A549 treated with CORT108297 at 1 μM for 4 hours (cell line): ENCODE measurements around the gene GFOD2. TPM values are rescaled to one million over a fixed set of nuclear protein-coding genes. Genes with fewer than 3 reads are reported as not detected.

ENCODE experiments used
- total RNA-seq: library from RNA; stranded (reverse); fragments of 200-300 nt; extraction: Qiagen RNA extraction; gene quantifications from 5 replicates; pipeline ENCODE4 v1.2.3, GENCODE V29; 2022

Gene GFOD2, protein sequence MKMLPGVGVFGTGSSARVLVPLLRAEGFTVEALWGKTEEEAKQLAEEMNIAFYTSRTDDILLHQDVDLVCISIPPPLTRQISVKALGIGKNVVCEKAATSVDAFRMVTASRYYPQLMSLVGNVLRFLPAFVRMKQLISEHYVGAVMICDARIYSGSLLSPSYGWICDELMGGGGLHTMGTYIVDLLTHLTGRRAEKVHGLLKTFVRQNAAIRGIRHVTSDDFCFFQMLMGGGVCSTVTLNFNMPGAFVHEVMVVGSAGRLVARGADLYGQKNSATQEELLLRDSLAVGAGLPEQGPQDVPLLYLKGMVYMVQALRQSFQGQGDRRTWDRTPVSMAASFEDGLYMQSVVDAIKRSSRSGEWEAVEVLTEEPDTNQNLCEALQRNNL
- 16.2 to 17.8 TPM (median 16.9 TPM) in 5 replicates for total RNA-seq

DNA sequence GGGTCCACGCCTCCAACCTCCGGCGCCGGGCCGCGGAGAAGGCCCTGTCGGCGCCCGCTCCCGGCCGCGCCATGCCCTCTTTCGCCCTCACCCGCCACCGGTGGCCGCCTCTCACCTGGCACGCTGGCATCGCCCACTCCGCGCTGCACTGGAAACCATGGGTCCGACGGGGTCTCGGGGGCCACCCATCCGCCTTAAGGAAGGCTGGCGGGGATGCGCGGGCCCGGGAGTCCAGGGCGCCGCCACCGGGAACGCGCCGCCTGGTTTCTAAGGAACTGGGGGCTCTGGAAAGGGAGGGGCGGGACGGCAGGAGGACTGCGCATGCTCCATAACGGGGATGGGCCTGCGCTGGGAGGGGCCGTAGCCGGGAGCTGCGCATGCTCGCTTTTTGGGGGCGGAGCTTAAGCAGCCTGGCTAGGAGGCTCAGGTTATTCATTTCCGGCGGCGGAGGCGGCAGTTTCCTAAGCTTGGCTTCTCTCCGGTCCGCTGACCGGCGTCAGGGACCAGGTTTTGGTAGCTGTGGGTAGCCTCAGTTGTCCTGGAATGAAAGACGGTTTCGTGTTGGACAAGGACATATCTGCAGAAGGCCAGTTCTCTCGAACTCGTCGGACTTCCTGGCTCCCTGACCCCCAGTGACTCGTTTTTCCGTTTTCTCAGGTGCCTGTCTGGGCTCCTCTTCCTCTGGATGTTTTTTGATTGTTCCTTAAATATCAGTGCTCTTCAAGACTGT lies at the start of gene GFOD2:
TSS of gene GFOD2 (minus strand) at position 269 of the 730 bp plus-strand sequence. CDS start 33,601 bp downstream, outside the sequence.

DNA sequence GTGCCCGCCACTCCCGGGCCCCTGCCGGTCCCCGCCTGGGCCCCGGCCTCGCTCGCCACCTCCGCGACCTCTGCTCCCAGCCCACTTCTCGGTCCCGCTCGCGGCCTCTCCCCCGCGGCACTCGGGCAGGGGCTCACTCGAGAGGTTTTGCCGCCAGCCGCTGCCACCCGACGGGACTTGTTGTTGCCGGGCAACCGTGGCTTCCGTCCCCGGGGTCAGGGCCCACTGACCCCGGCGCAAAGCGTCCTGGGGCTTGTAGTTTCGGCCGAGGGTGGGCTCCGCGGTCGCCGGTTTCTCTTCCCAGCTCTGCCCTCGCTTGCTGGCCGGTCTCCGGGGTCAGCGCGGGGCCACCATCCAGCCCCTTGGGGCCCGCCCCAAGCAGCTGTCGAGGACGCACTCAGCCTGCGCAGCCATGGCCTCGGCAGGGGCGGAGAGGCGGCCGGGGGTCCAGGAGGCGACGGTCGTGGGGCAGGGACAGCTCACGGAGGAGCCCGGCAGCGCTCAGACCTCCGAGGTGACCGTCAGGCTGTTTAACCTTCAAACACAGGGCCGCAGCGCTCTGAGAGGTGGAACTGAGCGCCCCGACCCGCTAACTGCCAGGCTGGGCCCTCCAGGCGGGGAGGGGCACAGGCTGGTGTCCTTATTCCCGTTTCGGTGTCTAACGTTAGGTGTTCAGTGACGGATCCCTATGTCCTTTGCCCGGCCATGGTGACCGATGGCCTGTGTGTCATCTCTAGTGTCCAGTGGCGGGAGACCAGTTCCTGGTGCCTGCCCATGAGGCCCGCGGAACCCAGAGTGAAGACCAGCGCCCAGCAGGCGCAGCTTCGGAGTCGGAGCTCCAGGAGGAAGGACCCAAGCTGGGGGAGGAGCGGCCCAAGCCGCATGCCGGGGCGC lies 52.3 kb downstream of the GFOD2 start, which contains the start of the genes C16orf86 and ENKD1:
TSS of gene C16orf86 (plus strand) at position 256 of the 894 bp plus-strand sequence. CDS start at position 413, 157 bp downstream.
TSS of gene ENKD1 (minus strand) at position 192 of the 894 bp plus-strand sequence. CDS start 308 bp downstream, outside the sequence.

GRCh38 chr16:67660564-67661028 lies 58.5 kb downstream of the GFOD2 start, which contains the start of gene PARD6A:
PARD6A (plus strand) TSS chr16:67660960; CDS start chr16:67661039, 79 bp downstream.

DNA sequence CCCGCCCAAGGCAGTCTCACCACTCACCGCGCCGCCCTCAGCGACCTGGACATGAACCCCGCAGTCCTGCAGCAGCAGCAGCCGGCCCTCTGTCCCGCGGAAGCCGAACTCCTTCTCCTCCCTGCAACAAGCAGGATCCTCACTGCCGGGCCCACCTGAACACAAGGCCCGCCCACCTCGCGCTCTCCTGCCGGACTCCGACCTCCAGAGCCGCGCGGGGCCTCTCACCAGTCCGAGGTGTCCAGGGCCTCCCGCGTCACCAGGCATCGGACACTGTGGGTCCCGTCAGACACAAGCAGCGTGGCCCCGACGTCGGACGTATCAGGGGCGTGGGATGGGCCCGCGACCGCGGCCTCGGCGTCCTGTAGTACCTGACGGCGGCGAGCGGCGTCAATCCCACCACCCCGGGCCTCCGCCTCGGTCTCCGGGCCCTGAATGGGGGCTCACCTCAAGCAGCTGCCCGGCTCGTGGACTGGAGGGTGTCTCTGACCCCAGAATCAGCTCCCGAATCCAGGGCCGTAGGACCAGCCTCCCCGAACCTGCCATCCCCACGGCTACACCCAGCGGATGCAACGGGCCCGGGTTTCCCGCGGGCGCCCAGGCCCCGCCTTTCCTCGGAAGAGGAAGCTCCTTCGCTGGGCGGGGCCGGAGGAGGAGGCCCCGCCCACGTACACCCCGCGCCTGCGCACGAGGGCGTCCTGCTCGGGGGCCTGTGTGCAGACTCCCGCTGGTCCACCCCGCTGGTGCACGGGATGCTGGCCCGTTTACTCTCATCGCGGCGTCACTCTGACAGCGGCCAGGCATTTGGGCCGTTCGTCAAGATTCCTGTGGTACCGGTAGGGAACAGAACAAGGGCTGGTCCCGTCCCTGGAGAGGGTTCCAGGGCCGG lies 59.2 kb downstream of the GFOD2 start, which contains the start of gene ACD:
TSS of gene ACD (minus strand) at position 586 of the 889 bp plus-strand sequence. CDS start at position 546, 40 bp downstream.

Other genes with a start within 250 kb of the GFOD2 start
- 99.2 to 120 TPM (median 116 TPM) in 5 replicates for gene ATP6V0D1, start 238.2 kb downstream of the GFOD2 start, total RNA-seq
- gene AGRP, start 235.8 kb downstream of the GFOD2 start, total RNA-seq: not detected in 5 replicates
- gene RIPOR1, start 190.5 kb downstream of the GFOD2 start, total RNA-seq: 39.0 to 48.1 TPM (median 42.2 TPM) in 5 replicates
- 33.0 to 40.9 TPM (median 35.4 TPM) in 5 replicates for gene CTCF, start 156.8 kb downstream of the GFOD2 start, total RNA-seq
- gene CARMIL2, start 74.2 kb downstream of the GFOD2 start, total RNA-seq: 1.3 to 1.8 TPM (median 1.7 TPM) in 5 replicates
- gene ACD, start 59.1 kb downstream of the GFOD2 start, total RNA-seq: 27.6 to 38.3 TPM (median 36.3 TPM) in 5 replicates
- gene PARD6A, start 58.4 kb downstream of the GFOD2 start, total RNA-seq: 1.0 to 2.3 TPM (median 1.8 TPM) in 5 replicates
- 6.7 to 12.9 TPM (median 12.3 TPM) in 5 replicates for gene ENKD1, start 52.6 kb downstream of the GFOD2 start, total RNA-seq
- 0.16 to 0.19 TPM (median 0.18 TPM) in 3 of 5 replicates, not detected in the others for gene C16orf86, start 52.5 kb downstream of the GFOD2 start, total RNA-seq
- 8.3 to 10.2 TPM (median 9.6 TPM) in 5 replicates for gene RANBP10, start 87.2 kb upstream of the GFOD2 start, total RNA-seq
- gene TSNAXIP1, start 87.6 kb upstream of the GFOD2 start, total RNA-seq: 0.40 to 0.83 TPM (median 0.61 TPM) in 5 replicates
- 26.4 to 43.9 TPM (median 41.9 TPM) in 5 replicates for gene THAP11, start 123.0 kb upstream of the GFOD2 start, total RNA-seq
- gene NUTF2, start 127.6 kb upstream of the GFOD2 start, total RNA-seq: 226 to 250 TPM (median 240 TPM) in 5 replicates
- gene CENPT, start 128.4 kb upstream of the GFOD2 start, total RNA-seq: 25.7 to 33.9 TPM (median 29.4 TPM) in 5 replicates
- gene EDC4, start 153.7 kb upstream of the GFOD2 start, total RNA-seq: 42.6 to 67.0 TPM (median 63.9 TPM) in 5 replicates
- 0.14 to 0.32 TPM (median 0.27 TPM) in 4 of 5 replicates, not detected in the other for gene NRN1L, start 165.6 kb upstream of the GFOD2 start, total RNA-seq
- 11.0 to 19.4 TPM (median 16.2 TPM) in 5 replicates for gene PSKH1, start 173.9 kb upstream of the GFOD2 start, total RNA-seq
- gene CTRL, start 212.5 kb upstream of the GFOD2 start, total RNA-seq: 1.2 to 2.7 TPM (median 1.6 TPM) in 5 replicates
- 36.5 to 61.0 TPM (median 54.1 TPM) in 5 replicates for gene PSMB10, start 217.5 kb upstream of the GFOD2 start, total RNA-seq
- gene LCAT, start 224.8 kb upstream of the GFOD2 start, total RNA-seq: 6.5 to 12.5 TPM (median 11.5 TPM) in 5 replicates
- gene SLC12A4, start 249.3 kb upstream of the GFOD2 start, total RNA-seq: 23.7 to 35.7 TPM (median 32.6 TPM) in 5 replicates